ENCODE measurements around the gene FOXP1. TPM values are rescaled to one million over a fixed set of nuclear protein-coding genes. Genes with fewer than 3 reads are reported as not detected.

The FOXP1 gene
- total and polyA plus RNA-seq, 2 experiments from 2014 or later: 76.8 to 99.8 TPM

DNA sequence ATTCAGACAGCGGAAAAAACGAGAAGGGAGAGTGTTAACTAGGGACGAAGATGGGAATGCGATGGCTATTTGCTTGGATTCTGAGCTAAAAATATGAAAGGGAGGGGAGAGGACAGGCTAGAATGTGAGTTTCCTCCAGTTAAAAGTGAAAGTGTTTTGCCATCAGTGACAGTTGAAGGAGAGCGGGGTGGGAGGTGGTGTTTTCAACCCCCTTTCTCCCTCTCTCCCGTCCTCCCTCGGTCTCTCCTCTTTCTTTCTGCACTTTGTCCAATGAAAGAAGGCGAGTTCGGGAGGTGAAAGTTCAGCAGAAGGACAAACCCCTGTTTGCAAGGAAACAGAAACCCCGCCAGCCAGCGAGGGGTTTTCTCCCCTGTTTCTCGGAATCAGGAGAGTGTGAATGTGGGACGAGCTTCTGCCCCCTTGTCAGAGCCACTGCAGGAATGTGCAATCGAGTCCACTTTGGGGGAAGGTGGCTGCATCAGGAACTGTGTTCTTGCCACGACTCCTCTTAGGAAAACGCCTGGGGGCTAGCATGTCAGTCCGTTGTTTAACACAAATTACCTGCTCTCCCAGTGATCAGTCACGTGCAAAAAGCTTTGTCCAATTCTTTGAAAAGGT, 975 bp upstream of the FOXP1 start:
- TF ChIP-seq EZH2 (IDR thresholded peaks at IDR 0.05; ENCODE audit: borderline replicate concordance): no peak
- H3K27ac ChIP-seq: peak overlapping the region; percentile 97
- H3K9me3 ChIP-seq (ENCODE audit: low read depth): no peaks in the 10 kb centered on the region
- H2AFZ ChIP-seq: peak overlapping the region; percentile 66
- DNase-seq (ENCODE audit: low spot score): peak; percentile 59
- no peaks in the 10 kb centered on the region for H4K20me1 ChIP-seq (ENCODE audit: insufficient read depth, poor library complexity, severe bottlenecking)
- H3K9me2 ChIP-seq (replicated peaks; ENCODE audit: insufficient read depth): no peaks in the 10 kb centered on the region
- peaks cover 40% of the 10 kb centered on the region for H3K79me2 ChIP-seq
- peak overlapping the region; percentile 93 for H3K4me2 ChIP-seq
- H3K36me3 ChIP-seq (replicated peaks; ENCODE audit: insufficient read depth, low read depth): no peaks in the 10 kb centered on the region
- 1% methylated on average over 15 of the region's 18 CpGs for WGBS (ENCODE audit: low lambda C conversion rate, missing lambda C conversion rate)
- H3K4me3 ChIP-seq: peak overlapping the region; percentile 86
- H3K4me1 ChIP-seq (ENCODE audit: insufficient read depth): peaks cover 8% of the 10 kb centered on the region
- no peaks in the 10 kb centered on the region for H3K27me3 ChIP-seq

DNA sequence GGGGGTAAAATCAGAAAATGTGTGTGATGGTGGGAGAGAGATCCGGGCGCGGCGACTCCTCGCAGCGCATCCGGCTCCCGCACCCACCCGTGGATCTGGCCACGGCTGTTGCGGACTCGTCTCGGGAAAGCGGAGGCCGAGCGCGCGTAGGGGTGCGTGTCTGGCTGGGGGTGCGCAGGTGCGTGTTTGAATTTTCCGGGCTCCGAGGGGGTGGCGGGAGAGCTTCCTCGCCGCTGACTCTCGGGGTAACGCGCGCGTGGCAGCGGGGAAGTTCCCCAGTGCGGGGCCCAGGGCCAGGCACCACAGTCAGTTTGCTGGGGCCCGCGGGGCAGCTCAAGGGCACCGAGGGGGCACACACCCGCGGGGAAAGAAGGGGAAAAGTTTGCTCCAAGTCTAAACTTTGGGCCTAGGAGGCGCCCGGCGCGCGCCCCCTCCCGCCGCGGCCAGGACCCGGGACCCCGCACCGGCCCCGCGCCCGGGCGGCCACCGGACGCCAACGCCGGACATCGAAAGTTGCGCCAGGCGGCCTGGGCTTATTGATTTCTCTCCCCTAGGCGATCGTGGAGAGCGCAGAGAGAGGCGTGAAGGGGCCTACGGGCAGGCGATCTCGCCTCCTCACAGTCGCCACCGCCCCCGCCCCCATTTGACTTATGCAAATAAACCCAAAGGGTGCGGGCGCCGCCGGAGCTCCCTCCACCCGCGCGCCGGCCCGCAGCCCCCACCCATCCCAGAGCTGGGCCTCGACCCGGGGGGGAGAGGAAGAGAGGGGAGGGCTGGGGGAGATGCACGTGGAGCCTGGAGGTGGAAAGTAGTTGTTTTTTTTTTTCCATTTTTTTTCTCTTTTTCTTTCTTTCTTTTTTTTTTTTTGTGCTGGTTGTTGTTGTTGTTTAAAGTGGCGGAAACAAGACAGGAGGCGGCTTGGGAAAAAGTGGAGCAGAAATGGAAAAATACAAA, 639 bp downstream of the FOXP1 start:
- peaks cover 50% of the 10 kb centered on the region for H3K79me2 ChIP-seq
- peak overlapping the region; percentile 93 for H3K4me2 ChIP-seq
- H3K27ac ChIP-seq: peak overlapping the region; percentile 97
- WGBS (ENCODE audit: low lambda C conversion rate, missing lambda C conversion rate): under 1% methylated on average over 59 of the region's 84 CpGs
- H4K20me1 ChIP-seq (ENCODE audit: insufficient read depth, poor library complexity, severe bottlenecking): no peaks in the 10 kb centered on the region
- H2AFZ ChIP-seq: peak overlapping the region; percentile 89
- DNase-seq (ENCODE audit: low spot score): peak; percentile 84
- H3K4me3 ChIP-seq: peak overlapping the region; percentile 86
- no peaks in the 10 kb centered on the region for H3K27me3 ChIP-seq
- no peaks in the 10 kb centered on the region for H3K36me3 ChIP-seq (replicated peaks; ENCODE audit: insufficient read depth, low read depth)
- peaks cover 9% of the 10 kb centered on the region for H3K4me1 ChIP-seq (ENCODE audit: insufficient read depth)
- no peak for TF ChIP-seq EZH2 (IDR thresholded peaks at IDR 0.05; ENCODE audit: borderline replicate concordance)
- TF ChIP-seq, protein P1, sequence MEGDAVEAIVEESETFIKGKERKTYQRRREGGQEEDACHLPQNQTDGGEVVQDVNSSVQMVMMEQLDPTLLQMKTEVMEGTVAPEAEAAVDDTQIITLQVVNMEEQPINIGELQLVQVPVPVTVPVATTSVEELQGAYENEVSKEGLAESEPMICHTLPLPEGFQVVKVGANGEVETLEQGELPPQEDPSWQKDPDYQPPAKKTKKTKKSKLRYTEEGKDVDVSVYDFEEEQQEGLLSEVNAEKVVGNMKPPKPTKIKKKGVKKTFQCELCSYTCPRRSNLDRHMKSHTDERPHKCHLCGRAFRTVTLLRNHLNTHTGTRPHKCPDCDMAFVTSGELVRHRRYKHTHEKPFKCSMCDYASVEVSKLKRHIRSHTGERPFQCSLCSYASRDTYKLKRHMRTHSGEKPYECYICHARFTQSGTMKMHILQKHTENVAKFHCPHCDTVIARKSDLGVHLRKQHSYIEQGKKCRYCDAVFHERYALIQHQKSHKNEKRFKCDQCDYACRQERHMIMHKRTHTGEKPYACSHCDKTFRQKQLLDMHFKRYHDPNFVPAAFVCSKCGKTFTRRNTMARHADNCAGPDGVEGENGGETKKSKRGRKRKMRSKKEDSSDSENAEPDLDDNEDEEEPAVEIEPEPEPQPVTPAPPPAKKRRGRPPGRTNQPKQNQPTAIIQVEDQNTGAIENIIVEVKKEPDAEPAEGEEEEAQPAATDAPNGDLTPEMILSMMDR (IDR thresholded peaks at IDR 0.05; ENCODE audit: poor library complexity): no peak
- TF ChIP-seq EZH2phosphoT487 (IDR thresholded peaks at IDR 0.05; ENCODE audit: low read depth, severe bottlenecking, unreplicated experiment): no peak
- no peaks in the 10 kb centered on the region for H3K9me3 ChIP-seq (ENCODE audit: low read depth)
- H3K9me2 ChIP-seq (replicated peaks; ENCODE audit: insufficient read depth): no peaks in the 10 kb centered on the region

GRCh38 chr3:71582036-71582611, 1.4 kb downstream of the FOXP1 start:
- H3K9me3 ChIP-seq (ENCODE audit: low read depth): no peaks in the 10 kb centered on the region
- peak overlapping the region; percentile 89 for H2AFZ ChIP-seq
- peak overlapping the region; percentile 86 for H3K4me3 ChIP-seq
- TF ChIP-seq EZH2 (IDR thresholded peaks at IDR 0.05; ENCODE audit: borderline replicate concordance) (no peak), EZH2phosphoT487 (IDR thresholded peaks at IDR 0.05; ENCODE audit: low read depth, severe bottlenecking, unreplicated experiment) (no peak)
- TF ChIP-seq, protein P1 (IDR thresholded peaks at IDR 0.05; ENCODE audit: poor library complexity): no peak
- H3K27ac ChIP-seq: peak overlapping the region; percentile 97
- H3K9me2 ChIP-seq (replicated peaks; ENCODE audit: insufficient read depth): no peaks in the 10 kb centered on the region
- H3K4me1 ChIP-seq (ENCODE audit: insufficient read depth): peaks cover 17% of the 10 kb centered on the region
- no peaks in the 10 kb centered on the region for H4K20me1 ChIP-seq (ENCODE audit: insufficient read depth, poor library complexity, severe bottlenecking)
- DNase-seq (ENCODE audit: low spot score): peak; percentile 65
- WGBS (ENCODE audit: low lambda C conversion rate, missing lambda C conversion rate): under 1% methylated on average over 49 of the region's 59 CpGs
- no peaks in the 10 kb centered on the region for H3K27me3 ChIP-seq
- peaks cover 53% of the 10 kb centered on the region for H3K79me2 ChIP-seq
- H3K4me2 ChIP-seq: peak overlapping the region; percentile 93
- no peaks in the 10 kb centered on the region for H3K36me3 ChIP-seq (replicated peaks; ENCODE audit: insufficient read depth, low read depth)
